Activated CD4-positive, alpha-beta T cell treated with anti-CD3 and anti-CD28 coated beads for 1 hour (primary cell): ENCODE results near the gene L3MBTL3.
"Not testable (repeated sequence)": the region's sequence is repeated elsewhere in the genome, so short reads cannot be mapped to it uniquely, and the experiment has no call there.

Experiments
- DNase-seq: peaks from one replicate; pipeline ENCODE4 v3.0.0-alpha.2; 2020

The L3MBTL3 gene

DNA sequence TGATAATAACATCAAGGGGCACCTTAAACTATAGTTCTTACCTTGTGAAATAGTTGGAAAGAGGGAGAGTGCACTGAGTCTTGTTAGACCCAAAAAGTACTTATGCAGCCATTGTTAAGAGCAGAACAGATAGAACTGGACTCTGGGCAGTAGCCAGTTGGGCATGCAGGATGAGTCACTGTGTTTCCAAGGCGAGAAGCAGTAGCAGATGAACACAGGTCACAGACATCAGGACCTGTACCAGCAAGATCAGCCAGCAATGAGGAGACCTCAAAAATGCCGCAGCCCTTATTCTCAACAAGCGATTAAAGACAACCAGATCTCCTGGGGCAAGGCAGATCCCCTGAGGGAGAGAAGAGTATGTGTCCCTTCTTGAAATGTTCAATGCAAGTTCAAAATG is 125.3 kb downstream of the L3MBTL3 start:
- DNase-seq, result no peak

GRCh38 chr6:130147111-130147510 is 128.7 kb downstream of the L3MBTL3 start:
- DNase-seq, result no peak

GRCh38 chr6:130148181-130148580 is 129.8 kb downstream of the L3MBTL3 start:
- no peak for DNase-seq

- DNase-seq, result not testable (repeated sequence)
Observed at GRCh38 chr6:130149016-130149415, 130.6 kb downstream of the L3MBTL3 start.

DNA sequence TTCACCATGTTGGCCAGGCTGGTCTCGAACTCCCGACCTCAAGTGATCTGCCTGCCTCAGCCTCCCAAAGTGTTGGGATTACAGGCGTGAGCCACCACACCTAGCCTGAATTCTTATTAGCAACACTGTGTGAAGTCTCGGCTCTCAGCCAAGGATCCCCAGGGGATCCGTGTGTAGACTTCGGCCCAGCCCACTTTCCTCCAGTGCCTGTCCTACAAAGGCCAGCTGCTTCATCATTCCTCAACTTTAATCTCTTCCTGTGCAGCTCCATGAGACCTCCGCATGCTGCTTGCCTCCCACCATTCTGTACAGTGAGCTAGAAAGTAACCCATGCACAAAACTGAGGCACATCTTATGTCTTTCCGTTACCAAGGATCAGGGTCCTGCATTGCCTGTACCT is 132.5 kb downstream of the L3MBTL3 start:
- DNase-seq, result no peak

DNA sequence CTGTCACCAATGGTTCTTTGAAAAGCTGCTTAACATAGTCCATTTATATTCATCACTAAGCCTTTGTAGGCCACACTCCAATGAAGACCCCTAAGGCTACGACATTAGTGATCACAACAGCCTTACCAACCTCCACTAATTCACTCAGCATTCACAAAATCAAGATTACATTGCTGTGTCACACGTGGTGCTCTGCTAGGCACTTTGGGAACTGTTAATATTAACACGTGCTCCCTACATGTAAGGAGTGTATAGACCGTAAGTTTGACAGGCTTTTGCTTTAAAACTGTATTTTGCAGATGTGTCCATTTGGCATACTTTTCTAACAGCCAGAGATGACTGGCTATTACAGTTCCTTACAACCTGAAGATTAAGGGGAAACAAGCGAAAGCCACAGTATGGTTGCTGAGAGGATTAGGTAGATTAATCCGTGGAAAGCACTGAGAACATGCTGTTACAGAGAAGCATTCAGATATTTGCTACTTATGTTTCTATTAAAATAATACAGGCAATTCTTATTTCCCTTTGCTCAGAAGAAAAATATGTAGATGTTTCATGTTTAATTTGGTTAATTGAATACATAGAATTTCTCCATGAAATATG is 134.6 kb downstream of the L3MBTL3 start:
- DNase-seq, result no peak

DNA sequence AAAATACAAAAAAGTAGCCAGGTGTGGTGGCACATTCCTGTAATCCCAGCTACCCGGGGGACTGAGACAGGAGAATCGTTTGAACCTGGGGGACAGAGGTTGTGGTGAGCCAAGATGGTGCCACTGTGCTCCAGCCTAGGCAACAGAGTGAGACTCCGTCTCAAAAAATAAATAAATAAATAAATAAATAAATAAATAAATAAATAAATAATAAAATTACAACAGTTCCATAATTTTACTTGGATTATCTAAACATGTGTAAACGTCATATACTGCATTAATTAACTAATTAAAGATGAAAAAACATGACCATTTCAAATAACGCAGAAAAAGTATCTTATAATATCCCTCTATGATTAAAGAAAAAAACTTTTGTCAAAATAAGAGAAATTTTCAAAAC is 138.5 kb downstream of the L3MBTL3 start:
- no peak for DNase-seq

DNA sequence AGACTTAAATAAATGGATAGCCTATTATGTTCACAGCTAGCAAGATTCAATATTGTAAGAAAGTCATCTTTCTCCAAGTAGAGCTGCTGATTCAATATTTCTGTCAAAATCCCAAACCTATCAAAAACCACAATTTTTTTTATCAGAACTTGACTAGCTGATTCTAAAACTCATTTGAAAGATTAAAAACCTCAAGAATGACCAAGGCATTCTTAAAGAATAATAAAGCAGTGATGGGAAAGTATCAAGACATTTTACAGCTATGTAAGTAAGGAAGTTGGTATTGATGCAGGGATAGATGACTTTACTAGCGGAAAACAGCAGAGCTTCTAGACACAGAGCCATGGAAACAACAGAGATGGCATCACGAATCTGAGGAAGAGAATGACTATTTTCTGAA is 139.7 kb downstream of the L3MBTL3 start:
- DNase-seq, result no peak

- DNase-seq, result no peak
Observed at GRCh38 chr6:130158548-130158947, 140.2 kb downstream of the L3MBTL3 start.

GRCh38 chr6:130159956-130160355 is 141.6 kb downstream of the L3MBTL3 start:
- no peak for DNase-seq

- no peak for DNase-seq
Observed at GRCh38 chr6:130161683-130162404, 143.5 kb downstream of the L3MBTL3 start.

- DNase-seq, result no peak
Observed at GRCh38 chr6:130162421-130162820, 144.0 kb downstream of the L3MBTL3 start.

- no peak for DNase-seq
Observed at GRCh38 chr6:130163266-130163665, 144.9 kb downstream of the L3MBTL3 start.

DNA sequence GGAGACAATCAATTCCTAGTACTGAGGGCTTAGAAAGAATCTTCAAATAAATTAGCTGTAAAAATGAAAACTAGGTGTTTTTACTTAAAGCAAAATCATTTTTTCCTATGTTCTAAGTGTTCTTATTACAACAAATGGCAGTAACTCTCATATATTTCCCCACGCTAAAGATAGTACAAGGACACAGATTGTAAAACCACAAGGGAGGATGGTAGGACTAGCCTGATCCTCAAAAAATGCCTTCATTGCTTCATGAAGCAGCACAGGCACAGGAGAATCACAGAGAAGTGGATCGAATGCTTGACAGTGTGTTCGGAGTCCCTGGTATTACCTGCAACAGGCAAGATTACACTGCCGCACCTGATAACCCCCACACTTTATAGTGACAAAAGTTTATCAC is 145.9 kb downstream of the L3MBTL3 start:
- DNase-seq, result no peak

GRCh38 chr6:130167655-130168054 is 149.3 kb downstream of the L3MBTL3 start:
- no peak for DNase-seq

DNA sequence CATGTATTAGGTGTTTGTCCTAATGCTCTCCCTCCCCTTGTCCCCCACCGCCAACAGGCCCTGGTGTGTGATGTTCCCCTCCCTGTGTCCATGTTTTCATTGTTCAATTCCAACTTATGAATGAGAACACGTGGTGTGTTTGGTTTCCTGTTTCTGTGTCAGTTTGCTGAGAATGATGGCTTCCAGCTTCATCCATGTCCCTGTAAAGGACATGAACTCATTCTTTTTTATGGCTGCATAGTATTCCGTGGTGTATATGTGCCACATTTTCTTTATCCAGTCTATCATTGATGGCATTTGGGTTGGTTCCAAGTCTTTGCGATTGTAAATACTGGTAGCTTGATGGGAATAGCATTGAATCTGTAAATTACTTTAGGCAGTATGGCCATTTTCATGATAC is 151.8 kb downstream of the L3MBTL3 start:
- DNase-seq, result not testable (repeated sequence)

- not testable (repeated sequence) for DNase-seq
Observed at GRCh38 chr6:130173377-130174004, 155.1 kb downstream of the L3MBTL3 start.

- no peak for DNase-seq
Observed at GRCh38 chr6:130176378-130176777, 158.0 kb downstream of the L3MBTL3 start.

GRCh38 chr6:130178692-130179091 is 160.3 kb downstream of the L3MBTL3 start:
- no peak for DNase-seq

GRCh38 chr6:130182466-130182865 is 164.1 kb downstream of the L3MBTL3 start:
- no peak for DNase-seq

DNA sequence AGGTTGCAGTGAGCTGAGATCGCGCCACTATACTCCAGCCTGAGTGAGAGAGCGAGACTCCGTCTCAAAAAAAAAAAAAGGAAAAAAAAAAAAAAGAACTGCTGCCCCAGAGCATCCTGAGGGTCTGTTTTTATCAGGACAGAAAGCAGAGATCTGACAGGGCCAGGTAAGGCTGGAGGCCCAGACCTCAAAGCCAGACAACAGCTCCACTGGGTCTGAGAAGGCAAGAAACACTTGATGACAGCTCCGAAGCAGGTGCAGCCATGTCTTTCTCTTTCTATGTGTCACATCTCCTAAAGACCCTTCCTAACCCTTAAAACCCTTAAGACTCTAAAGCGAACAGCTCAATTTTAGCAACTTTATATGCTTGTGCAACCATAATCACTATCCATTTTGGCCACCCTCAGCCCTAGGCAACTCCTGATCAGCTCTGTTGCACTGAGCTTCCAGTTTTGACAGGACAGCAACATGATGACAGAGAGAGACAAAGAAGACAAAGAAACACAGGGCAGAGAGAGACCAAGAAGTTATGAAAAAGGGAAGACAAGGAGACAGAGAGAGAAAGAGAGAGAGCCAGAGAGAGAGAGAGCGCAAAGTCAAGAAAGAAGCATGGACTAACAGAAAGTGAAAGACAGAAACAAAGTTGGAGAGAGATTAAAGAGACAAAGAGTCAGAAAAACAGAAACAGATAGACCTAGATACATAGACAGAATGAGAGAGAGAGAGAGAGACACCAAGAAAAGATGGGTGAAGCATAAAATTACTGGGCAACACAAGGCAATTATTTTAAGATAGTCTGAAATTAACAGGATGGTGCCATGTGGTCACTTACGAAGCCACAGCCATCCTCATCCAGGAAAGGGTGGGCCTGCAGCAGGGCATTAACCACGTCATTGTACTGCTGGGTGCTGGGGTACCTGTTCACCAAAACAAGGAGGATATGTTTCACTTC is 165.2 kb downstream of the L3MBTL3 start:
- DNase-seq, result no peak

GRCh38 chr6:130185658-130186057 is 167.3 kb downstream of the L3MBTL3 start:
- no peak for DNase-seq
